DMS79 (cell line): Measurements from ENCODE around the gene PPP1R12B.
A peak's percentile ranks its signal among the peaks of the same experiment; 100 is the strongest.
"Not testable (repeated sequence)": the region's sequence is repeated elsewhere in the genome, so short reads cannot be mapped to it uniquely, and the experiment has no call there.

Source experiments
- DNase-seq: peaks from one replicate; lab custom pipeline; 2025; lab: John Stamatoyannopoulos, UW

Gene PPP1R12B

DNA sequence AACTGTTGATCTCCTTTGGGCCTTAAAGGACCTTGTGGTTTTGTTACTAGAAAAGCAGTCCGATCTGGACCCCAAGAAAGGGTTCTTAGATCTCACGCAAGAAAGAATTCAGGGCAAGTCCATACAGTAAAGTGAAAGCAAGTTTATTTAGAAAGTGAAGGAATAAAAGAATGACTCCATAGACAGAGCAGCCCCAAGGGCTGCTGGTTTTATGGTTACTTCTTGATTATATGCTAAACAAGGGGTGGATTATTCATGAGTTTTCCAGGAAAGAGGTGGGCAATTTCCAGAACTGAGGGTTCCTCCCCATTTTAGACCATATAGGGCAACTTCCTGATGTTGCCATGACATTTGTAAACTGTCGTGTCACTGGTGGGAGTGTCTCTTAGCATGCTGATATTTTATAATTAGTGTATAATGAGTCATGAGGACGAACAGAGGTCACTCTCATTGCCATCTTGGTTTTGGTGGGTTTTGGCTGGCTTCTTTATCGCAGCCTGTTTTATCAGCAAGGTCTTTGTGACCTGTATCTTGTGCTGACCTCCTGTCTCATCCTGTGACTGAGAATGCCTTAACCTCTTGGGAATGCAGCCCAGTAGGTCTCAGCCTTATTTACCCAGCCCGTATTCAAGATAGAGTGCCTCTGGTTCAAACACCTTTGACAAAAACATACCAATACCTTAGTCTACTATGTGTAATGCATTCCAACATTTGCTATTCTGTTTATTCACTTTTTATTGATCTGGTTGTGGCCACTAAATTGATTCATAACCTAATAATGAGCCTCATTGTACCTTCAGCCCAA is 183.5 kb downstream of the PPP1R12B start:
- DNase-seq: not testable (repeated sequence)

DNA sequence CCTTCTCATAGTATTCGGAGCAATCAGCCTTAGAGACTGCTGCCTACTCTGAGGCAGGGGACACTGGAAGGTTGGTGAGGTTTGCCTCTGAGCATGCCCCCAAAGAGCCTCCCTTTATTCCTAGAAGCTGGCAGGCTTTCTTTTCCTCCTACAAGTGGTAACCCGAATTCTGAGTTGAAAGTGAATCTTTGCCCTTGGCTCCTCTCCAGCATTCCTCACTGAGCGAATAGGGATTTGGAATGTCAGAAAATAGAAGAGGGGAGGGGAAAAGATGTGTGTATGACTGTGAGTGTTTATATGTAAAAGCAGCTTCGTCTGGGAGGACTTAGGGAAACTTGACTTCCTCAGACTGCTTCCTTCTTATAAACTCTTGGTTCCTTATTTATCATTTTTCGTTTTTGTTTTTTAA is 190.7 kb downstream of the PPP1R12B start:
- DNase-seq: not testable (repeated sequence)

GRCh38 chr1:202539583-202539982 is 191.1 kb downstream of the PPP1R12B start:
- not testable (repeated sequence) for DNase-seq

GRCh38 chr1:202540014-202540413 is 191.5 kb downstream of the PPP1R12B start:
- no peak for DNase-seq

DNA sequence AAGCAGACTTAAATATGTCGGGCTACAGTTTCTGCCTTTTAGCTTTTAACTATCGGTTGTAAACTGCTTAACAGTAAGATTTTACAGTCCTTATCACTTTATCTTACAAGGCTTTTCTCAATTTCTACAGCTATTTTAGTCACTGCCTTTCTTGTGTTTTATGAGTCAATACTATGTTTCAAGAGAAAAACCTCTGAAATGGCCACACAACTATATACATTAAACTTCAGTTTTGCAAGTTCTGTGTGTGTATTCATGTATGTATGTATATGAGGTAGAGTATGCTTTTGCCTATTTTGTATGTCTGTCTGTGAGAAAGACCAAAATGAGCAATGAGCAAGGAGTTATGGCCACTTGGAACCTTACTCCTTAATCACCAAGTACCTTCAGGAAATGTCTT is 191.9 kb downstream of the PPP1R12B start:
- no peak for DNase-seq

DNA sequence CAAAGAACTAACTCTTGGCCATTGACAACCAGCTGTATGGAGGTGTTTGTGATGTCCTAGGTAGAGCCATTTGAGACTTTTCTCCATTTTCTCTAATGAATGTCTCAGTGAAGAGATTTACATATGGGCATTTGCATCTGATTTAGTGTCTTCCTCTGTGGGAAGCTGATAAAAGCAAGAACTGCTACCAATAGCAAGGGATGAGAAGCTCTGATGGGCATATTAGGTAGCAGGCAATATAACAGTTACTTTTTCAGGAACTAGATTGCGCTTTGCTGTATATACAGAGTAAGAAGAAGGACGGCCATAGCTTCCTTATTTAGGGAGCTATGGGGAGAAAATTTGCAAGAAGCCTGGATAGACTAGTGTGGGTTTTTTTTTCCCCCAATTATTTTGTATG is 192.4 kb downstream of the PPP1R12B start:
- DNase-seq: not testable (repeated sequence)

GRCh38 chr1:202542415-202542814 is 193.9 kb downstream of the PPP1R12B start:
- DNase-seq: not testable (repeated sequence)

DNA sequence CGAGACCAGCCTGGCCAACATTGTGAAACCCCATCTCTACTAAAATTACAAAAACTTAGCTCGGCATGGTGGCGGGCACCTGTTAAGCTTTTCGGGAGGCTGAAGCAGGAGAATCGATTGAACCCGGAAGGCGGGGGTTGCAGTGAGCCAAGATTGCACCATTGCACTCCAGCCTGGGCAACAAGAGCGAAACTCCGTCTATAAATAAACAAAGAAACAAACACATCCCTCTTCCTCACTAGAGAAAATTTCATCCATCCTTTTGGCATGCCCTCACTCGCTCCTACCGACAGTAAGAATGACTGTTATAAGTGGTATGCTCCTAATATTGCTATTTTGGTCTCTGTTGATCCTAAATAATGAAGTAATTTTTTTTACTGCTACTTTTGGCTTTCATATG is 195.0 kb downstream of the PPP1R12B start:
- not testable (repeated sequence) for DNase-seq

GRCh38 chr1:202544766-202545449 is 196.4 kb downstream of the PPP1R12B start:
- peak; percentile 12 for DNase-seq

DNA sequence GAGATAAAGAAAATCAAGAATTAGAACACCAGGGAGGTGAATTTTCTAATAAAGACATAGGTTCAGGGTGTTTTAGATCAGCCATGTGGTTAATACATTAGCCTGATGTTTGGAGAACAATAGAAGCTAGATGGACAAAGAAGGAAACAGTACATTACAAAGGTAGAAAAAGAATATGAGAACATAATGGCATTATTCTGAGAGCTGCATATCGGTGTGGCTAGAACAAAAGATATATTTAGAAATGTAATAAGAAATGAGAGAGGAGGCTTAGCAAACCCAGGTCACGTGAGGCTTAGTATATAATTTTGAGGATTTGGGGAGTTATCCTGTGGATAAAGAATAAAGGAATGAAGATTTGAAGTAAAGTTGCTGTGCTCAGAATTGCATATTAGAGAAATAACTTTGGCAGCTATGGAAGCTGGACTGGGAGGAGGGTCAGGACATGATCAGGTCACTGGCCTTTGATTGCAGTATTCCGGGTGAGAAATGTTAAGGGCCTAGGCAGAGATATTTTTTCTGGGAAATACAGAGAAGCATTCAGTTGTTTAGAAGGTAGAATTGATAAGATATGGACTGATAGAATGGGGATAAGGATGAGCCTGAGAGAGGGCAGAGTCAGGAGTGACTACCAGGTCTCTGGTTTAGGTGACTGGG is 197.3 kb downstream of the PPP1R12B start:
- not testable (repeated sequence) for DNase-seq

GRCh38 chr1:202546377-202546776 is 197.9 kb downstream of the PPP1R12B start:
- DNase-seq: not testable (repeated sequence)

DNA sequence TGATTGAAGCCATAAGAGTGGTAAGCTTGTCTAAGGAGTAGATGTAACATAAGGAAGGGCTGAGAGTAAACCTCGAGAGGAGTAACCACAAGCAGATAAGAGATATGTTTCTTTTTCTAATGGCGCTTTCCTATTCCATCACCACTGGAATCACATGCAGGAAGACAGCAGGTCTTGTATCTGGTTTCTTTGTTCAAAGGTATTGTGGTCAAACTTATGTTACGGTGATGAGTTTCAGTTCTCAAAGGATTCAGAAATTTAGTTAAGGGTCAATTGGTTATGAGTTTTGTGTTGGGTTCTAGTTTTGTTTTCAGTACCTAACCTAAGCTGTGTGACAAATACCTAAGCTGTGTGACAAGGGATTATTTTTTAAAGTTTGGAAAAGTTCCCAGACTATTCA is 198.3 kb downstream of the PPP1R12B start:
- not testable (repeated sequence) for DNase-seq

GRCh38 chr1:202547215-202547614 is 198.7 kb downstream of the PPP1R12B start:
- no peak for DNase-seq

DNA sequence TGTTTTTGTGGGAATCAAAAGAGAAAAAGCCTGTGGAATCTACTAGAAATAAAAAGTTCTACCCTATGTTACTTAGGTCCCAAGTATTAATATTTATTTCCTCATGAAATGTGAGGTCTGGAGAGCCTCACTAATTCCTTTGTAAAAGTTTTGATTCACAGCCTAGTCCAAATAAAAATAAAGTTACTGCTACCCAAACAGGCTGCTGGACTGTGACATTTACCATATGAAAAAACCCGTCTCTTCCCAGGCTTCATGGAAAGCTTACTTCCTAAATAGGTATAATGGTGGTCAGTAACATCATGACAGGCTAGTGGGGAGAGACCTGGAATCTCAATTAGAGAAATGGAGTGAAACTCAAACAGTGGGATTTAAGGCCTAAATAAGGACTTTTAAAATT is 201.6 kb downstream of the PPP1R12B start:
- DNase-seq: not testable (repeated sequence)

- DNase-seq: peak; percentile 81
These were observed 203.2 kb downstream of the PPP1R12B start for GRCh38 chr1:202551683-202552082.

GRCh38 chr1:202552615-202553014 is 204.1 kb downstream of the PPP1R12B start:
- not testable (repeated sequence) for DNase-seq

- DNase-seq: not testable (repeated sequence)
These were observed 204.6 kb downstream of the PPP1R12B start for GRCh38 chr1:202553078-202553477.

GRCh38 chr1:202553560-202554038 is 205.1 kb downstream of the PPP1R12B start:
- DNase-seq: no peak

DNA sequence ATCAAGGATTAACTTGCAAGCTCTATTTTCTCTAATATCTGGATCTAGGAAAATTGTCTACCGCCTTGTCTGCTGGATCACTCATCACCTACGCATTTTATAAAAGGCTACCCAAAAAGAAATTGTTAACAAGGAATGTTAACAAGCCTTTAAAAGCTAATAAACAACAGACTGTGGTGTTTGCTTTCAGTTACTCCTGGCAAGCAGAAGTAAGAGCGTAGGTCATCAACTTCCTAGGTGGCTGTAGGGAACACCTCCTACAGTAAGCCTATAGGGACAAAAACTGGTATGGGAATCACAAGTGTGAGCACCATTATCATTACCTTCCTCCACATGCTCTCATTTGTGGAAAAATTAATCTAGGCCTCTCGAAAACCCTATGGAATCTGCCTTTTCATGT is 206.1 kb downstream of the PPP1R12B start:
- DNase-seq: not testable (repeated sequence)

GRCh38 chr1:202556037-202556436 is 207.5 kb downstream of the PPP1R12B start:
- DNase-seq: not testable (repeated sequence)

DNA sequence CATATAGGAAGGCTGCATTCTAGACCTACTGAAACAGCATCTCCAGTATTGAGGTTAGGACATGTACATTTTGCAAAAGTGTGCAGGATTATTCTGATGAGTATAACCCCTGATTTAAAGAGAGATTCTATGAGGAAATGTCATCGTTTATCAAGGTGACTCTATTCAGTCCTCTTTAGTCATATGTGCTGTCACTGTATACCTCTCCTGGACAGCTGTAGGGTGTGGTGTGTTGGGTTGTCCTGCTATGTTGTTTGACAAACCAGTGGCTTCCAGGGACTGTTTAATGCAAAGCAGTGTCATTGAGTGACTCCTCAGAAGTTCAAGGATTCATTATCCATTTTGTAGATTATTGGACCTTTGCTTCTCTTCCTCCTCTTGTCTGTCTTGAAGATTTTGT is 209.2 kb downstream of the PPP1R12B start:
- not testable (repeated sequence) for DNase-seq

GRCh38 chr1:202561240-202561639 is 212.7 kb downstream of the PPP1R12B start:
- no peak for DNase-seq
